ENCODE data around the gene USP16. TPM values are rescaled to one million over a fixed set of nuclear protein-coding genes. Genes with fewer than 3 reads are reported as not detected.

USP16 gene
- total RNA-seq, 1 experiment from 2014 or later: 30.6 TPM

DNA sequence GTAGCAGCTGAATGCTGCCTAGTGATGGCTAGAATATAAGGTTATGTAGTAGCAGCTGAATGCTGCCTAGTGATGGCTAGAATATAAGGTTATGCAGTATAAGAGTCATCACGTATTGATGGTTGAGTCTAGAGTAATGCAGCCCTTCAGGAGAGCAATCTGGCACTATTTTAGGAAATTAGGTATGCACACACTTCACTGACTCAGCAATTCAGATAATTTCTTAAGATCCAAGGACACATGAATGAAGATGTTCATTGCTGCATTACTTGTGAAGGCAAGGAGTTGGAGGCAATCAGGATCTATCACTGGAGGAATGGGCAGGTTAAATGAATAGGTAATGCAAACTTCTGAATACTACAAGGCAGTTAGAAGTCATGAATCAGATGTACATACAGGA lies 45.4 kb upstream of the USP16 start:
- WGBS (ENCODE audit: extremely low coverage, insufficient read length, low lambda C conversion rate): no CpG with 5 or more reads among the region's 1 CpG
- Histone ChIP-seq H3K9ac (ENCODE audit: extremely low read depth, insufficient read length, low read length) (no peak overlapping the region), H2AK5ac (ENCODE audit: insufficient read length, low read length) (no peak overlapping the region), H3K79me1 (ENCODE audit: insufficient read depth, low read depth, low read length, poor library complexity, severe bottlenecking) (no peaks in the 10 kb centered on the region), H3K4ac (ENCODE audit: low read depth, low read length) (no peak overlapping the region), H2BK20ac (ENCODE audit: low read depth, low read length, poor library complexity, severe bottlenecking) (no peak overlapping the region), H4K20me1 (ENCODE audit: control insufficient read depth, insufficient read depth, insufficient read length) (no peaks in the 10 kb centered on the region), H4K8ac (replicated peaks; ENCODE audit: insufficient read length, low read depth, low read length) (no peak overlapping the region), H3K27me3 (ENCODE audit: insufficient read depth, low read length) (no peaks in the 10 kb centered on the region), H2BK120ac (ENCODE audit: low read depth, low read length, poor library complexity, severe bottlenecking) (no peak overlapping the region), H3K23ac (ENCODE audit: insufficient read length, low read depth, low read length) (no peak overlapping the region), H2BK5ac (ENCODE audit: insufficient read length, low read length) (no peak overlapping the region), H4K91ac (ENCODE audit: insufficient read length, low read depth, low read length) (no peak overlapping the region), H3K79me2 (ENCODE audit: insufficient read depth, low read length) (no peaks in the 10 kb centered on the region), H3K4me2 (ENCODE audit: insufficient read depth, insufficient read length, low read length) (no peak overlapping the region), H3K27ac (ENCODE audit: insufficient read length, low read depth, low read length) (no peak overlapping the region), H3T11ph (ENCODE audit: low read length) (no peak overlapping the region), H2BK15ac (ENCODE audit: low read depth, low read length) (no peak overlapping the region), H3K56ac (ENCODE audit: insufficient read length, low read depth, low read length) (no peak overlapping the region), H4K5ac (ENCODE audit: insufficient read length, low read depth, low read length) (no peak overlapping the region), H2AFZ (ENCODE audit: low read length) (no peak overlapping the region), H3K23me2 (ENCODE audit: insufficient read length, low read depth, low read length, poor library complexity, severe bottlenecking) (no peaks in the 10 kb centered on the region), H3K18ac (ENCODE audit: insufficient read length, low read depth, low read length) (no peak overlapping the region), H2BK12ac (ENCODE audit: insufficient read length, low read depth, low read length) (no peak overlapping the region), H3K14ac (ENCODE audit: insufficient read depth, low read length) (no peak overlapping the region), H3K4me1 (ENCODE audit: insufficient read depth, low read length) (no peaks in the 10 kb centered on the region), H3K9me3 (ENCODE audit: control insufficient read depth, low read depth, low read length) (no peaks in the 10 kb centered on the region)
- no peaks in the 10 kb centered on the region for H3K4me1 Mint-ChIP-seq
- H3K27ac Mint-ChIP-seq: peak overlapping the region in 1 of 3 experiments; percentile 27; a peak in 1 of 7 replicates
- no peaks in the 10 kb centered on the region for H3K9me3 Mint-ChIP-seq
- peaks cover 3 to 56% (median 36%) of the 10 kb centered on the region in 3 experiments; a peak in 6 of 7 replicates for H3K36me3 Mint-ChIP-seq (ENCODE audit: insufficient read depth in 1 of 3, low read depth in 3 of 3)
- H3K4me3 Mint-ChIP-seq: no peak overlapping the region
- TF ChIP-seq, protein P1, sequence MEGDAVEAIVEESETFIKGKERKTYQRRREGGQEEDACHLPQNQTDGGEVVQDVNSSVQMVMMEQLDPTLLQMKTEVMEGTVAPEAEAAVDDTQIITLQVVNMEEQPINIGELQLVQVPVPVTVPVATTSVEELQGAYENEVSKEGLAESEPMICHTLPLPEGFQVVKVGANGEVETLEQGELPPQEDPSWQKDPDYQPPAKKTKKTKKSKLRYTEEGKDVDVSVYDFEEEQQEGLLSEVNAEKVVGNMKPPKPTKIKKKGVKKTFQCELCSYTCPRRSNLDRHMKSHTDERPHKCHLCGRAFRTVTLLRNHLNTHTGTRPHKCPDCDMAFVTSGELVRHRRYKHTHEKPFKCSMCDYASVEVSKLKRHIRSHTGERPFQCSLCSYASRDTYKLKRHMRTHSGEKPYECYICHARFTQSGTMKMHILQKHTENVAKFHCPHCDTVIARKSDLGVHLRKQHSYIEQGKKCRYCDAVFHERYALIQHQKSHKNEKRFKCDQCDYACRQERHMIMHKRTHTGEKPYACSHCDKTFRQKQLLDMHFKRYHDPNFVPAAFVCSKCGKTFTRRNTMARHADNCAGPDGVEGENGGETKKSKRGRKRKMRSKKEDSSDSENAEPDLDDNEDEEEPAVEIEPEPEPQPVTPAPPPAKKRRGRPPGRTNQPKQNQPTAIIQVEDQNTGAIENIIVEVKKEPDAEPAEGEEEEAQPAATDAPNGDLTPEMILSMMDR (conservative IDR thresholded peaks at IDR 0.05): no peak
- H3K27me3 Mint-ChIP-seq (ENCODE audit: low read depth): no peaks in the 10 kb centered on the region
- DNase-seq: no peak
